Measurements from ENCODE around the gene RELA. TPM values are rescaled to one million over a fixed set of nuclear protein-coding genes. Genes with fewer than 3 reads are reported as not detected.

Gene RELA
- total and polyA plus RNA-seq, 2 of the 13 experiments (the other 11 are each of a cell fraction or from before 2014, with no cell fraction given), result 21.4 to 40.5 TPM

DNA sequence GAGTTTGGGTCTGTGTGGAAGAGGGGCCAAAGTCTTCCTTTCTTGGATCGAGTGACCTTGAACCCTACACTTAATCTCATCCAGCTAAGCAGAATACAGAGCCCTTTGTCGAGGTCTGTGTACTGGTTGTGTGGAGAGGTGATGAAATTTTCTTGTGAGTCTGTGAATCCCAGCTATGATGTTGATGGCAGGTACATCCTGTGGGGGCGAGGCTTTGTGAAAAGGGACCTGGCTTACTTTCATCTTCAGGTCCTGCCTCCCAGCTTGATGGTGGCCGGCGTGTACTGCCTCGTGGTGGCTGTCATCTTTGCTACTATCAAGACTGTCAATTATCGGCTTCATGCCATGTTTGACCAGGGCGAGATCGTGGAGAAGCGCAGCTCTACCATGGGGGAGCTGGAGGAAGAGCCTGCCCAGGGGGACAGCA lies 46.1 kb downstream of the RELA start (continued):
- peak; percentile 54; the same call in 1 of the 3 replicates for TF ChIP-seq MXI1 (IDR thresholded peaks at IDR 0.05; ENCODE audit: borderline replicate concordance, low read depth, low read length)
- TF ChIP-seq ISL2 (CRISPR knock-in tag; IDR thresholded peaks at IDR 0.05), result no peak
- no peak for TF ChIP-seq ZNF124 (CRISPR knock-in tag; IDR thresholded peaks at IDR 0.05)
- TF ChIP-seq, protein P1, sequence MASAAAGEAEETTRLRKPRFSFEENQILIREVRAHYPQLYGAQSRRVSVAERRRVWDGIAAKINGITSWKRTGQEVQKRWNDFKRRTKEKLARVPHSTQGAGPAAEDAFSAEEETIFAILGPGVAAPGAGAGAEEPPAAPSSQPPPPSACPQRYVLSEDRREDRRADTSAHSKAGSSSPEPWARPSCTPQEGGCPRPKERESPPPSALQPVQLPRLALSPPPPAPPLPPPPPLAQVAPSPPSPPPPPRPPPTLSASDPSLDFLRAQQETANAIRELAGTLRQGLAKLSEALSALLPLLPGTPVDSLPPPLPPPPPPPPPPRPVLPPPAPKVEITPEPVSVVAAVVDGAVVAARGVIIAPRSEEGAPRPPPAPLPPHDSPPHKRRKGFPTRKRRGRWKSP (CRISPR knock-in tag; IDR thresholded peaks at IDR 0.05), result no peak
- no peak for TF ChIP-seq SP2 (CRISPR knock-in tag; IDR thresholded peaks at IDR 0.05)
- TF ChIP-seq ZSCAN29 (CRISPR knock-in tag; conservative IDR thresholded peaks at IDR 0.05), result no peak
- TF ChIP-seq ZNF691 (CRISPR knock-in tag; IDR thresholded peaks at IDR 0.05; ENCODE audit: borderline replicate concordance, low read depth), result no peak
- TF ChIP-seq RBFOX2 (IDR thresholded peaks at IDR 0.05; ENCODE audit: low read depth, low read length), result no peak
- no peak for TF ChIP-seq ZNF605 (CRISPR knock-in tag; IDR thresholded peaks at IDR 0.05)
- TF ChIP-seq, protein P2, sequence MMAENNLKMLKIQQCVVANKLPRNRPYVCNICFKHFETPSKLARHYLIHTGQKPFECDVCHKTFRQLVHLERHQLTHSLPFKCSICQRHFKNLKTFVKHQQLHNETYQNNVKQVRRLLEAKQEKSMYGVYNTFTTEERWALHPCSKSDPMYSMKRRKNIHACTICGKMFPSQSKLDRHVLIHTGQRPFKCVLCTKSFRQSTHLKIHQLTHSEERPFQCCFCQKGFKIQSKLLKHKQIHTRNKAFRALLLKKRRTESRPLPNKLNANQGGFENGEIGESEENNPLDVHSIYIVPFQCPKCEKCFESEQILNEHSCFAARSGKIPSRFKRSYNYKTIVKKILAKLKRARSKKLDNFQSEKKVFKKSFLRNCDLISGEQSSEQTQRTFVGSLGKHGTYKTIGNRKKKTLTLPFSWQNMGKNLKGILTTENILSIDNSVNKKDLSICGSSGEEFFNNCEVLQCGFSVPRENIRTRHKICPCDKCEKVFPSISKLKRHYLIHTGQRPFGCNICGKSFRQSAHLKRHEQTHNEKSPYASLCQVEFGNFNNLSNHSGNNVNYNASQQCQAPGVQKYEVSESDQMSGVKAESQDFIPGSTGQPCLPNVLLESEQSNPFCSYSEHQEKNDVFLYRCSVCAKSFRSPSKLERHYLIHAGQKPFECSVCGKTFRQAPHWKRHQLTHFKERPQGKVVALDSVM (CRISPR knock-in tag; IDR thresholded peaks at IDR 0.05), result no peak
- TF ChIP-seq ZSCAN21 (CRISPR knock-in tag; IDR thresholded peaks at IDR 0.05; ENCODE audit: borderline replicate concordance), result no peak
- no peak for TF ChIP-seq ZNF430 (CRISPR knock-in tag; IDR thresholded peaks at IDR 0.05)
- TF ChIP-seq, protein P3, sequence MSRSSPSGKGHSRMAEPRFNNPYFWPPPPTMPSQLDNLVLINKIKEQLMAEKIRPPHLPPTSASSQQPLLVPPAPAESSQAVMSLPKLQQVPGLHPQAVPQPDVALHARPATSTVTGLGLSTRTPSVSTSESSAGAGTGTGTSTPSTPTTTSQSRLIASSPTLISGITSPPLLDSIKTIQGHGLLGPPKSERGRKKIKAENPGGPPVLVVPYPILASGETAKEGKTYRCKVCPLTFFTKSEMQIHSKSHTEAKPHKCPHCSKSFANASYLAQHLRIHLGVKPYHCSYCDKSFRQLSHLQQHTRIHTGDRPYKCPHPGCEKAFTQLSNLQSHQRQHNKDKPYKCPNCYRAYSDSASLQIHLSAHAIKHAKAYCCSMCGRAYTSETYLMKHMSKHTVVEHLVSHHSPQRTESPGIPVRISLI (CRISPR knock-in tag; IDR thresholded peaks at IDR 0.05; ENCODE audit: borderline replicate concordance), result no peak
- no peak for TF ChIP-seq SIN3B (IDR thresholded peaks at IDR 0.05; ENCODE audit: low read length)
- no peak for TF ChIP-seq ZNF724P (CRISPR knock-in tag; IDR thresholded peaks at IDR 0.05; ENCODE audit: borderline replicate concordance)
- TF ChIP-seq TEAD2 (CRISPR knock-in tag; IDR thresholded peaks at IDR 0.05), result no peak
- TF ChIP-seq ZNF710 (CRISPR knock-in tag; IDR thresholded peaks at IDR 0.05; ENCODE audit: borderline replicate concordance), result no peak
- TF ChIP-seq GTF2F1 (IDR thresholded peaks at IDR 0.05; ENCODE audit: low read length), result no peak
- TF ChIP-seq SUZ12 (IDR thresholded peaks at IDR 0.05; ENCODE audit: low read depth, low read length), result no peak

Measured in HepG2 (cell line).